Keratinocyte (primary cell): ENCODE measurements around the gene SRL. TPM values are rescaled to one million over a fixed set of nuclear protein-coding genes. Genes with fewer than 3 reads are reported as not detected.

Experiments used
- DNase-seq: peaks from one replicate; pipeline ENCODE4 v3.0.0-alpha.2; 2011; ENCODE audit warnings: low read depth, missing footprints, low spot score
- FAIRE-seq: peaks from 2 replicates; lab custom pipeline; 2011; peaks lifted over from hg19 to GRCh38; lab: Jason Lieb, UNC
- H2AFZ ChIP-seq: 2 replicates; pipeline ENCODE4 v1.6.0; 2012; ENCODE audit warnings: low read length, control low read depth, inconsistent platforms; ENCODE audit not compliant: control insufficient read depth
- H3K27ac ChIP-seq: 2 replicates; pipeline ENCODE4 v1.5.1; 2011; ENCODE audit warnings: low read length; ENCODE audit not compliant: control insufficient read depth, insufficient read depth
- H3K27me3 ChIP-seq: 3 replicates; pipeline ENCODE4 v1.6.0; 2011; ENCODE audit warnings: low read length; ENCODE audit not compliant: control insufficient read depth, insufficient read depth; ENCODE audit errors: extremely low read depth
- H3K36me3 ChIP-seq, 2 experiments: 2 replicates in 1 of 2; 3 replicates in 1 of 2; pipeline ENCODE4 v1.5.1; 2011; ENCODE audit warnings: low read length in 2 of 2, mild to moderate bottlenecking in 1 of 2; ENCODE audit not compliant: control insufficient read depth in 2 of 2, insufficient read depth in 2 of 2; ENCODE audit errors: extremely low read depth in 1 of 2
- H3K4me1 ChIP-seq: 3 replicates; pipeline ENCODE4 v1.5.1; 2011; ENCODE audit warnings: low read length; ENCODE audit not compliant: control insufficient read depth, insufficient read depth; ENCODE audit errors: extremely low read depth
- H3K4me2 ChIP-seq: 3 replicates; pipeline ENCODE4 v1.6.0; 2011; ENCODE audit warnings: low read depth, low read length; ENCODE audit not compliant: control insufficient read depth, insufficient read depth; ENCODE audit errors: extremely low read depth
- H3K4me3 ChIP-seq, 3 experiments: fragments of 200-600 bp in 1 of 3; sonication (generic) in 1 of 3; 2 replicates in 2 of 3; 3 replicates in 1 of 3; pipeline ENCODE4 v1.5.1; 2011 to 2016; ENCODE audit warnings: low read length in 3 of 3, mild to moderate bottlenecking in 3 of 3, control low read depth in 2 of 3, inconsistent platforms in 1 of 3, low read depth in 1 of 3, mixed read lengths in 1 of 3, mixed run types in 1 of 3, moderate library complexity in 1 of 3; ENCODE audit not compliant: control insufficient read depth in 2 of 3, insufficient read depth in 2 of 3; ENCODE audit errors: extremely low read depth in 1 of 3
- H3K79me2 ChIP-seq: 2 replicates; pipeline ENCODE4 v1.6.0; 2012; ENCODE audit warnings: low read length; ENCODE audit not compliant: control insufficient read depth, insufficient read depth
- H3K9ac ChIP-seq: 3 replicates; pipeline ENCODE4 v1.6.0; 2011; ENCODE audit warnings: low read length; ENCODE audit not compliant: control insufficient read depth, insufficient read depth; ENCODE audit errors: extremely low read depth
- H3K9me1 ChIP-seq: 3 replicates; pipeline ENCODE4 v1.6.0; 2011; ENCODE audit warnings: low read length; ENCODE audit not compliant: control insufficient read depth, insufficient read depth; ENCODE audit errors: extremely low read depth
- H3K9me3 ChIP-seq: 2 replicates; pipeline ENCODE4 v1.5.1; 2012; ENCODE audit warnings: low read depth, low read length; ENCODE audit not compliant: control insufficient read depth
- H4K20me1 ChIP-seq: 3 replicates; pipeline ENCODE4 v1.6.0; 2011; ENCODE audit warnings: low read length; ENCODE audit not compliant: control insufficient read depth, insufficient read depth; ENCODE audit errors: extremely low read depth
- CTCF ChIP-seq, 3 experiments: IDR thresholded peaks in 1 of 3; conservative IDR thresholded peaks in 1 of 3; optimal IDR thresholded peaks in 1 of 3; 2 replicates in 2 of 3; 3 replicates in 1 of 3; pipeline versions ENCODE3 to v1.5.1; 2011; ENCODE audit warnings: low read length in 3 of 3, mild to moderate bottlenecking in 3 of 3, moderate library complexity in 2 of 3, control low read depth in 1 of 3, inconsistent platforms in 1 of 3; ENCODE audit not compliant: insufficient read depth in 2 of 3; ENCODE audit errors: extremely low read depth in 1 of 3
- EZH2 ChIP-seq: IDR thresholded peaks from one replicate; pipeline ENCODE4 v1.6.1; 2012; ENCODE audit warnings: inconsistent platforms, mild to moderate bottlenecking, low read length, moderate library complexity
- dilution Hi-C: fragments of 300-500 bp; cut with MboI; formaldehyde crosslinking; loops from one replicate; pipeline ENCODE4 v1.7.0; 2020; ENCODE audit warnings: low sequenced_read_pairs; ENCODE audit not compliant: extremely low pct_ligation_motif_present
- polyA plus RNA-seq, 5 experiments: library from polyadenylated mRNA; depleted of rRNA in 3 of 5; stranded (reverse) in 3 of 5; stranded (forward) in 1 of 5; unstranded in 1 of 5; fragments of >200 nt; gene quantifications; 1 replicate in 1 of 5; 2 replicates in 3 of 5; 3 replicates in 1 of 5; pipeline versions ENCODE4 v1.2.1 to v1.2.3, GENCODE V29; 2011 to 2012; ENCODE audit warnings: missing spikeins in 2 of 5, low read depth in 1 of 5, low replicate concordance in 1 of 5

Gene SRL
- polyA plus RNA-seq, 1 donor (not counting 4 experiments of a cell fraction or from before 2014, with no cell fraction given), result not detected

DNA sequence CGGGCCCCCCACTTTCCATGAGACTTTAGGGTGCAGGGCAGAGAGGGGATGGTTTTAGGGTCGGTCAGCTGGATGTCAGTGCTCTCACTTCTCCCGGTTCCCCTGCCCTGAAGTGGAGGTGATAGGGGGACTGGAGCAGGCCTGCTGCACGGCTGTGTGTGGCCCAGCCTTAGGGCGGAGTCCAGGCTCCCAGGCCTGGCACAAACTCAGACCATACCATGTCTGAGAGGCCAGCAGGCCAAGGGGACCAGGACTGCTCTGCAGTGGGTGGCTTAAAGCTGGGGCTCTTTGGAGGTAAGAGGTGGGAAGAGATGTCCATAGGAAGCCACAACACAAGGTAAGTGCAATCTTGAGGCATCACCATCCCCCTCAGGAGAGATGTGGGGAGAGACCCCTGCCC, 22.7 kb upstream of the SRL start:
- Histone ChIP-seq H3K4me2 (no peak overlapping the region), H3K4me3 (no peak overlapping the region), H3K79me2 (peaks cover 37% of the 10 kb centered on the region), H3K4me1 (no peaks in the 10 kb centered on the region), H3K27me3 (no peaks in the 10 kb centered on the region), H2AFZ (no peak overlapping the region), H3K27ac (no peak overlapping the region), H3K9me1 (no peaks in the 10 kb centered on the region), H3K36me3 (peaks cover 8 to 13% of the 10 kb centered on the region in 2 experiments), H3K9me3 (no peaks in the 10 kb centered on the region), H3K9ac (no peak overlapping the region), H4K20me1 (peaks cover 5% of the 10 kb centered on the region)
- dilution Hi-C loops, result no loop called here
- DNase-seq (no peak), FAIRE-seq (no peak)
- TF ChIP-seq CTCF (optimal IDR thresholded peaks at IDR 0.05 in 1 of 3, IDR thresholded peaks at IDR 0.05 in 1 of 3, conservative IDR thresholded peaks at IDR 0.05 in 1 of 3; ENCODE audit: extremely low read depth in 1 of 3, insufficient read depth in 2 of 3, low read length in 3 of 3) (no peak), EZH2 (no peak)

DNA sequence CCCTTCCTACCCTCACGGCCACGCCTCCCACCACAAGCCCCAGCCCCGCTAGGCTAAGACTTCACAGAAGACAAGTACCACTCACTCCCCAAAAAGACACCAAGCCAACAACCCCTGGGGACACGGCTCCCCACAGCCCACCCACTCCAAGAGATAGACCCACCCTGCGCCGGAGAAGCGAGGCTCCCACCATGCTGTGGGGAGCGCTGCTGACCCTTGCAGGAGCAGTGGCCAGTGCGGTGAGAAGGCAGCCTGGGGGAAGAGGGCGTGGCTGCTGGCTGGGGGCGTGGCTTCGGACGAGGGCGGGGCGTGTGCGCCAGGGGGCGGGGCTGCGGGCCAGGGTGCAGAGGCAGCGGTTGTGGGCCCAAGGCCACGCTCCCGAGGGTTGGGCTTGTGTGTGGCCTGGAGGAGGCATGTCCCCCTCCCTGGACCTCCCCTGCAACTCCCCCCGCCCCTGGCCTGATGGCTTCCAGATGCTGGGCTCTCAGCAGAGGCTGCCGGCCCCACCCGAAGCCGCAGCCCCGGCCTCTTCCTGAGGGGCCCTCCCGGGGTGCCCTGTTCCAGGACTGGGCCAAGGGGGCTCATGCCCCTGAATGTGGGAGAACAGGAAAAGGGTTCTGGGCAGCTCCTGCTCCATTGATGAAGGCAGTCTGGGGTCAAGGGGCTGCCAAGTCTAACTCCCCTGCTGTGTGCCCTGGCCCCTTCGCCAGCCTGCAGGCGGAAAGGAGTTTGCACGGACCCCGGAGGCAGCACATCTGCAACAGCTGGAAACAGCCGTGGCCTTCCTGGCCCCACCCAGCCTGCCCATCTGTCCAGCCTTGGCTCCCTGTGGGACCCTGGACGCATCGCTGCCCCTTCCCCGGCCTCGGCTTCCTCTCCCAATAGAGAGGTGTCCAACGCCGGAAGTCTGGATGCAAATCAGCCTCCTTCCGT, 21.9 kb upstream of the SRL start:
- H3K9me1 ChIP-seq, result no peaks in the 10 kb centered on the region
- peaks cover 8 to 15% of the 10 kb centered on the region in 2 experiments for H3K36me3 ChIP-seq
- peaks cover 5% of the 10 kb centered on the region for H4K20me1 ChIP-seq
- H3K9ac ChIP-seq, result no peak overlapping the region
- no peak overlapping the region for H3K4me2 ChIP-seq
- H3K4me3 ChIP-seq, result no peak overlapping the region
- no peaks in the 10 kb centered on the region for H3K4me1 ChIP-seq
- TF ChIP-seq CTCF (optimal IDR thresholded peaks at IDR 0.05 in 1 of 3, IDR thresholded peaks at IDR 0.05 in 1 of 3, conservative IDR thresholded peaks at IDR 0.05 in 1 of 3; ENCODE audit: extremely low read depth in 1 of 3, insufficient read depth in 2 of 3, low read length in 3 of 3), result no peak
- TF ChIP-seq EZH2, result no peak
- no peaks in the 10 kb centered on the region for H3K9me3 ChIP-seq
- FAIRE-seq, result no peak
- dilution Hi-C loops, result no loop called here
- H3K27ac ChIP-seq, result no peak overlapping the region
- no peak for DNase-seq
- H2AFZ ChIP-seq, result no peak overlapping the region
- H3K27me3 ChIP-seq, result no peaks in the 10 kb centered on the region
- peaks cover 33% of the 10 kb centered on the region for H3K79me2 ChIP-seq
